H1 (cell line): ENCODE measurements around the gene KIAA0513. TPM values are rescaled to one million over a fixed set of nuclear protein-coding genes. Genes with fewer than 3 reads are reported as not detected.

Experiments used
- ATF3 ChIP-seq: IDR thresholded peaks from 2 replicates; pipeline ENCODE4 v1.6.1; 2011; ENCODE audit warnings: low read depth, mild to moderate bottlenecking, low read length; ENCODE audit not compliant: insufficient read depth
- HDAC6 ChIP-seq: IDR thresholded peaks from one replicate; pipeline ENCODE4 v1.7.1; 2012; ENCODE audit warnings: low read depth, mild to moderate bottlenecking, inconsistent platforms, low read length, moderate library complexity
- RAD21 ChIP-seq, 2 experiments: IDR thresholded peaks in 1 of 2; conservative IDR thresholded peaks in 1 of 2; 2 replicates each; pipeline ENCODE4 v1.6.1; 2011; ENCODE audit warnings: low read depth in 2 of 2, low read length in 2 of 2, improper control_type of control experiment in 1 of 2, inconsistent platforms in 1 of 2, mild to moderate bottlenecking in 1 of 2, moderate library complexity in 1 of 2
- RNF2 ChIP-seq: fragments of 200-900, 300-1000 bp; sonication (generic); IDR thresholded peaks from 2 replicates; pipeline ENCODE4 v1.7.1; 2016; ENCODE audit warnings: borderline replicate concordance, low read depth, mild to moderate bottlenecking, antibody characterized with exemption, low read length; ENCODE audit not compliant: poor library complexity, severe bottlenecking; ENCODE audit errors: missing control alignments
- SAP30 ChIP-seq: fragments of 300-600 bp; sonication (generic); IDR thresholded peaks from 2 replicates; pipeline ENCODE4 v1.7.1; 2012; ENCODE audit warnings: low read length, moderate library complexity, mild to moderate bottlenecking, inconsistent platforms; ENCODE audit not compliant: insufficient read depth, insufficient replicate concordance
- SIRT6 ChIP-seq: IDR thresholded peaks from one replicate; pipeline ENCODE4 v1.7.1; 2012; ENCODE audit warnings: low read length, inconsistent platforms
- SP4 ChIP-seq: IDR thresholded peaks from 2 replicates; pipeline ENCODE4 v1.6.1; 2012; ENCODE audit warnings: low read length, inconsistent platforms
- TAF7 ChIP-seq: optimal IDR thresholded peaks from 2 replicates; pipeline ENCODE3; 2011; ENCODE audit warnings: low read depth, mild to moderate bottlenecking, inconsistent platforms, low read length, moderate library complexity, borderline replicate concordance
- polyA plus RNA-seq, 7 experiments: library from polyadenylated mRNA; depleted of rRNA in 3 of 7; stranded (reverse) in 5 of 7; unstranded in 2 of 7; fragments of >200 nt in 5 of 7; fragments of 200-250 nt in 2 of 7; gene quantifications; 1 replicate in 5 of 7; 2 replicates in 1 of 7; 4 replicates in 1 of 7; pipeline versions ENCODE4 v1.2.1 to v1.2.3, GENCODE V29; 2011 to 2013; ENCODE audit warnings: missing spikeins in 2 of 7, mixed read lengths in 2 of 7
- total RNA-seq: library from RNA; stranded (reverse); fragmentation: NEBNext Ultra II Directional; extraction: Animal tissue kit (Norgen Biotek cat#: 25700); gene quantifications from 2 replicates; pipeline ENCODE4 v1.2.1, GENCODE V29; 2021

Gene KIAA0513
- total and polyA plus RNA-seq, 2 of the 8 experiments (the other 6 are each of a cell fraction or from before 2014, with no cell fraction given): 2.1 to 6.1 TPM

GRCh38 chr16:85140455-85141012, 112.9 kb downstream of the KIAA0513 start (continued):
- TF ChIP-seq ATF3: no peak
- no peak for TF ChIP-seq SP4
- TF ChIP-seq RAD21 (IDR thresholded peaks at IDR 0.05 in 1 of 2, conservative IDR thresholded peaks at IDR 0.05 in 1 of 2; ENCODE audit: low read depth in 2 of 2, low read length in 2 of 2): no peak
- TF ChIP-seq SAP30: no peak
- TF ChIP-seq SIRT6: no peak
- TF ChIP-seq RNF2: no peak
- no peak for TF ChIP-seq TAF7
- TF ChIP-seq HDAC6: no peak
- TF ChIP-seq, all 59 proteins: peak for 0
